Daoy (cell line): ENCODE data around the gene YWHAH. TPM values are rescaled to one million over a fixed set of nuclear protein-coding genes. Genes with fewer than 3 reads are reported as not detected.

ENCODE experiments used
- DNase-seq: peaks from one replicate; pipeline ENCODE4 v3.0.0-alpha.2; 2015; ENCODE audit warnings: low read depth
- total RNA-seq: library from RNA; depleted of rRNA; stranded (reverse); fragments of >200 nt; shearing (Covaris generic); gene quantifications from 2 replicates; pipeline ENCODE4 v1.2.3, GENCODE V29; 2014; rRNA removed

The YWHAH gene
- total RNA-seq: 195 and 222 TPM in 2 replicates

GRCh38 chr22:31943978-31944699, at the start of gene YWHAH:
TSS of gene YWHAH (plus strand) at chr22:31944535. CDS start at chr22:31944734, 199 bp downstream.
- peak; percentile 97 for DNase-seq

GRCh38 chr22:31895411-31896123, 48.8 kb upstream of the YWHAH start:
- no peak for DNase-seq

GRCh38 chr22:31896472-31896871, 47.9 kb upstream of the YWHAH start:
- no peak for DNase-seq

- no peak for DNase-seq
Observed at GRCh38 chr22:31897842-31898805, 46.2 kb upstream of the YWHAH start.

- DNase-seq: no peak
Observed at GRCh38 chr22:31898926-31899325, 45.4 kb upstream of the YWHAH start.

GRCh38 chr22:31899669-31900068, 44.7 kb upstream of the YWHAH start:
- DNase-seq: no peak

- DNase-seq: no peak
Observed at GRCh38 chr22:31901388-31902137, 42.8 kb upstream of the YWHAH start.

GRCh38 chr22:31904651-31905050, 39.7 kb upstream of the YWHAH start:
- no peak for DNase-seq

- no peak for DNase-seq
Observed at GRCh38 chr22:31905356-31905755, 39.0 kb upstream of the YWHAH start.

GRCh38 chr22:31906086-31906485, 38.2 kb upstream of the YWHAH start:
- no peak for DNase-seq

- no peak for DNase-seq
Observed at GRCh38 chr22:31906569-31906968, 37.8 kb upstream of the YWHAH start.

- DNase-seq: no peak
Observed at GRCh38 chr22:31909977-31910376, 34.4 kb upstream of the YWHAH start.

- peak; percentile 29 for DNase-seq
Observed at GRCh38 chr22:31911565-31912406, 32.5 kb upstream of the YWHAH start.

GRCh38 chr22:31912407-31912743, 32.0 kb upstream of the YWHAH start:
- DNase-seq: no peak

- no peak for DNase-seq
Observed at GRCh38 chr22:31915586-31915985, 28.7 kb upstream of the YWHAH start.

- no peak for DNase-seq
Observed at GRCh38 chr22:31917227-31917921, 27.0 kb upstream of the YWHAH start.

- DNase-seq: no peak
Observed at GRCh38 chr22:31919730-31920129, 24.6 kb upstream of the YWHAH start.

- DNase-seq: no peak
Observed at GRCh38 chr22:31920306-31920705, 24.0 kb upstream of the YWHAH start.

GRCh38 chr22:31921106-31921505, 23.2 kb upstream of the YWHAH start:
- DNase-seq: no peak

- DNase-seq: no peak
Observed at GRCh38 chr22:31922534-31922933, 21.8 kb upstream of the YWHAH start.
